Adrenal gland (tissue), 12 donors: ENCODE results near the gene RIMOC1. TPM values are rescaled to one million over a fixed set of nuclear protein-coding genes. Genes with fewer than 3 reads are reported as not detected.

Experiments
- DNase-seq, 7 donors: peaks; one replicate each; pipeline ENCODE4 v3.0.0-alpha.2; 2019 to 2020
- H3K27ac ChIP-seq, 5 donors: fragments of 200-600 bp; sonication (generic) in 4 of 5; 1 replicate in 3 of 5; 2 replicates in 2 of 5; pipeline versions ENCODE4 v1.5.1 to v1.8.0; 2016 to 2020; ENCODE audit warnings: mild to moderate bottlenecking in 1 of 5
- H3K27me3 ChIP-seq: fragments of 200-600 bp; 2 replicates; pipeline ENCODE4 v1.8.0; 2021
- H3K36me3 ChIP-seq, 2 donors: fragments of 200-600 bp; replicated peaks in 1 of 2; 1 replicate in 1 of 2; 2 replicates in 1 of 2; pipeline versions ENCODE4 v1.5.1 to v1.8.0; 2018 to 2022
- H3K4me1 ChIP-seq, 2 donors: fragments of 200-600 bp; replicated peaks in 1 of 2; 1 replicate in 1 of 2; 2 replicates in 1 of 2; pipeline versions ENCODE4 v1.5.1 to v1.8.0; 2018 to 2021
- H3K4me3 ChIP-seq, 4 donors: fragments of 200-600 bp; sonication (generic) in 3 of 4; one replicate each; pipeline ENCODE4 v1.5.1; 2016 to 2018
- H3K9me3 ChIP-seq, 3 donors: fragments of 200-600 bp; sonication (generic) in 1 of 3; replicated peaks in 1 of 3; 1 replicate in 2 of 3; 2 replicates in 1 of 3; pipeline versions ENCODE4 v1.5.1 to v1.8.0; 2016 to 2021
- POLR2A ChIP-seq, 2 donors: fragments of 450-650 bp; IDR thresholded peaks; one replicate each; pipeline ENCODE4 v1.6.1; 2017; ENCODE audit warnings: antibody characterized with exemption in 2 of 2, mild to moderate bottlenecking in 2 of 2, moderate library complexity in 1 of 2
- WGBS, 4 donors: extraction: QIAGEN DNeasy Blood & Tissue Kit in 2 of 4; methylation state at CpG; one replicate each; pipeline versions ENCODE4 v1.1.5 to v1.1.7; 2013 to 2017; 5-methylcytosine and 5-hydroxymethylcytosine counted together
- intact Hi-C, 2 donors: fragments of 100-400 bp; cut with DNase I; formaldehyde crosslinking; loops; one replicate each; pipeline versions ENCODE4 v1.14.1 to v1.15.0; 2022 to 2023
- polyA plus RNA-seq, 3 donors: library from polyadenylated mRNA; stranded (reverse); fragments of 200-250 nt in 2 of 3; fragments of 350-450 nt in 1 of 3; fragmentation: Illumina TruSeq in 1 of 3; extraction: RNeasy Lipid Tissue Mini Kit (QIAGEN cat#74804) in 1 of 3; gene quantifications; one replicate each; pipeline ENCODE4 v1.2.3, GENCODE V29; 2013 to 2014
- total RNA-seq, 9 donors: library from RNA; depleted of rRNA in 4 of 9; stranded (reverse); fragments of >200 nt in 4 of 9; fragments of 120-200 nt in 1 of 9; fragmentation: NEBNext Ultra II Directional in 1 of 9; extraction: Animal tissue kit (Norgen Biotek cat#: 25700) in 1 of 9; gene quantifications; one replicate each; pipeline versions ENCODE4 v1.1.0 to v1.2.4, GENCODE V29; 2013 to 2023
- TF ChIP-seq, protein P1 (sequence below), 6 experiments: fragments of 450-650 bp in 4 of 6; fragments of 200-600 bp in 2 of 6; sonication (generic) in 1 of 6; IDR thresholded peaks; 1 replicate in 5 of 6; 2 replicates in 1 of 6; pipeline versions ENCODE4 v1.5.1 to v1.8.0; 2016 to 2021; ENCODE audit warnings: antibody characterized with exemption in 6 of 6, mild to moderate bottlenecking in 2 of 6, moderate library complexity in 1 of 6
- donor health status: healthy with polysubstance abuse.
- donor health status: Bipolar disorder and iron deficiency.
- donor health status: DM: yes; HTN: yes; CAD: no.
- donor health status: DM: no; HTN: no; CAD: no.
- donor health status: DM: no; HTN: no; CAD: no.
- donor health status: DM: yes; HTN: yes; CAD: no.

The RIMOC1 gene
- total and polyA plus RNA-seq, 12 donors: 4.2 to 33.3 (median 16.6) TPM

DNA sequence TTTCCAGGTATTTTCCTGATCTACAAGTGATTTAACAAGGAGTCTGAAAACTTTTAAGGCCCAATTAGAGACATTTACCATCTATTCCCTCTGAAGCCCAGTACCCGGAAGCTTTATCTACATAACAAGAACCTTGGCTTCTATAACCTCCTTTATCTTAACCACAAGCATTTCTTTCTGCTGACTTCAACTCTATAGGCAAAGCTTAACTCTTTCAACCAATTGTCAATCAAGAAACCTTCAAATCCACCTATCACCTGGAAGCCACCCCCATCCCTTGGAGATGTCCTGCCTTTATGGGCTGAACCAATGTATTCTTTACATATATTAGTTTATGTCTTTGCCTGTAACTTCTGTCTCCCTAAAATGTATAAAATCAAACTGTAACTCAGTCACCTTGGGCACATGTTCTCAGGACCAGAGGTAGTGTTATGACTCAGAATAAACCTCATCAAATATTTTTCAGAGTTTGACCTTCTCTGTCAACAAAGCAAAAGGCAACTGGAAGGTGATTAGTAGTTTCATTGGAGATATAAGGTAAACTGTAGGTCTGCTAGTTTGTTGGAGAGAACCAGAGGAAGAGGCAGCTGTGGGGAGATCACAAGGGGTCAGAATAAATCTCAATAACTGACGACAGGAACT is 13.0 kb upstream of the RIMOC1 start:
- 53 to 58% (median 55%) methylated on average over 2 of the region's 2 CpGs for WGBS, 4 donors
- no peak for TF ChIP-seq POLR2A (IDR thresholded peaks at IDR 0.05)
- TF ChIP-seq, protein P1, sequence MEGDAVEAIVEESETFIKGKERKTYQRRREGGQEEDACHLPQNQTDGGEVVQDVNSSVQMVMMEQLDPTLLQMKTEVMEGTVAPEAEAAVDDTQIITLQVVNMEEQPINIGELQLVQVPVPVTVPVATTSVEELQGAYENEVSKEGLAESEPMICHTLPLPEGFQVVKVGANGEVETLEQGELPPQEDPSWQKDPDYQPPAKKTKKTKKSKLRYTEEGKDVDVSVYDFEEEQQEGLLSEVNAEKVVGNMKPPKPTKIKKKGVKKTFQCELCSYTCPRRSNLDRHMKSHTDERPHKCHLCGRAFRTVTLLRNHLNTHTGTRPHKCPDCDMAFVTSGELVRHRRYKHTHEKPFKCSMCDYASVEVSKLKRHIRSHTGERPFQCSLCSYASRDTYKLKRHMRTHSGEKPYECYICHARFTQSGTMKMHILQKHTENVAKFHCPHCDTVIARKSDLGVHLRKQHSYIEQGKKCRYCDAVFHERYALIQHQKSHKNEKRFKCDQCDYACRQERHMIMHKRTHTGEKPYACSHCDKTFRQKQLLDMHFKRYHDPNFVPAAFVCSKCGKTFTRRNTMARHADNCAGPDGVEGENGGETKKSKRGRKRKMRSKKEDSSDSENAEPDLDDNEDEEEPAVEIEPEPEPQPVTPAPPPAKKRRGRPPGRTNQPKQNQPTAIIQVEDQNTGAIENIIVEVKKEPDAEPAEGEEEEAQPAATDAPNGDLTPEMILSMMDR (IDR thresholded peaks at IDR 0.05): no peak

GRCh38 chr5:41892031-41892430 is 12.1 kb upstream of the RIMOC1 start:
- Histone ChIP-seq H3K9me3 (no peaks in the 10 kb centered on the region), H3K4me1 (no peaks in the 10 kb centered on the region), H3K27ac (no peak overlapping the region), H3K36me3 (no peaks in the 10 kb centered on the region), H3K4me3 (no peak overlapping the region), H3K27me3 (peaks cover 4% of the 10 kb centered on the region)
- intact Hi-C loops: no loop called here
- TF ChIP-seq, protein P1 (IDR thresholded peaks at IDR 0.05): no peak
- TF ChIP-seq POLR2A (IDR thresholded peaks at IDR 0.05): no peak
- DNase-seq: no peak

More for the DNA sequence above, 13.0 kb upstream of the RIMOC1 start:
- DNase-seq: no peak
- Histone ChIP-seq H3K9me3 (no peaks in the 10 kb centered on the region), H3K27ac (no peak overlapping the region), H3K27me3 (peaks cover 4% of the 10 kb centered on the region), H3K4me3 (no peak overlapping the region), H3K4me1 (no peaks in the 10 kb centered on the region), H3K36me3 (no peaks in the 10 kb centered on the region)
- intact Hi-C loops: no loop called here

GRCh38 chr5:41893074-41893851 is 10.9 kb upstream of the RIMOC1 start:
- Histone ChIP-seq H3K4me3 (no peak overlapping the region), H3K9me3 (no peaks in the 10 kb centered on the region), H3K27ac (no peak overlapping the region), H3K4me1 (no peaks in the 10 kb centered on the region), H3K27me3 (peaks cover 4% of the 10 kb centered on the region), H3K36me3 (no peaks in the 10 kb centered on the region)
- DNase-seq: no peak
- TF ChIP-seq POLR2A (IDR thresholded peaks at IDR 0.05): no peak
- intact Hi-C loops: no loop called here
- 71 to 79% (median 77%) methylated on average over 3 of the region's 3 CpGs for WGBS, 4 donors

DNA sequence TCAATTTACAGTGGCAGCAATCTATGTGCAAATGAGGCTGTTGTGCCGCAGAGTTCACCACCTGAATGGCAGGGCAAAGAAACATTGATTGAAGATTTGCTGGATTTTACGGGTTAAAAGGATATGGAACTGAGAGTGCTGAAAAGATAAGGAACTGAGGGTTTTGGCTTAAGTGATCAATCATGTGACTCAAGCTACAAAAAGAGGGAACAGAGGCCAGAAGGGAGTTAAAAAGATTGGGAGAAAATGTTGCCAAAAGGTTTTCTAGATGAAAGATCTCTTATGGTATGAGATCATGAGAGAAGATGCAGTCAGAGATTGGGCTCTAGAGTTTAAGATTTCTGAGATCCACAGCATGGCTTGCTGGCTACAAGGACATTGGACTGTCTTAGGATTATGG is 7.9 kb upstream of the RIMOC1 start:
- DNase-seq: no peak
- H3K4me3 ChIP-seq: no peak overlapping the region
- no peaks in the 10 kb centered on the region for H3K4me1 ChIP-seq
- 24 to 38% (median 36%) methylated on average over 2 of the region's 2 CpGs for WGBS, 4 donors
- intact Hi-C loops: no loop called here
- H3K27me3 ChIP-seq: peaks cover 4% of the 10 kb centered on the region
- no peak overlapping the region for H3K27ac ChIP-seq
- no peaks in the 10 kb centered on the region for H3K9me3 ChIP-seq
- TF ChIP-seq POLR2A (IDR thresholded peaks at IDR 0.05): no peak
- TF ChIP-seq, protein P1 (IDR thresholded peaks at IDR 0.05): no peak
- no peaks in the 10 kb centered on the region for H3K36me3 ChIP-seq
